Hair follicle dermal papilla cell (primary cell): Measurements from ENCODE around the gene TPK1. TPM values are rescaled to one million over a fixed set of nuclear protein-coding genes. Genes with fewer than 3 reads are reported as not detected.

Experiments
- small RNA-seq: library from RNA; depleted of rRNA; stranded (forward); fragments of <200 nt; gene quantifications from one replicate; pipeline ENCODE3, GENCODE V24; 2012
- total RNA-seq: library from RNA; depleted of rRNA; stranded (reverse); fragments of >200 nt; gene quantifications from 2 replicates; pipeline ENCODE4 v1.2.3, GENCODE V29; 2012

TPK1 gene
- 2.4 and 3.5 TPM in 2 replicates for total RNA-seq

DNA sequence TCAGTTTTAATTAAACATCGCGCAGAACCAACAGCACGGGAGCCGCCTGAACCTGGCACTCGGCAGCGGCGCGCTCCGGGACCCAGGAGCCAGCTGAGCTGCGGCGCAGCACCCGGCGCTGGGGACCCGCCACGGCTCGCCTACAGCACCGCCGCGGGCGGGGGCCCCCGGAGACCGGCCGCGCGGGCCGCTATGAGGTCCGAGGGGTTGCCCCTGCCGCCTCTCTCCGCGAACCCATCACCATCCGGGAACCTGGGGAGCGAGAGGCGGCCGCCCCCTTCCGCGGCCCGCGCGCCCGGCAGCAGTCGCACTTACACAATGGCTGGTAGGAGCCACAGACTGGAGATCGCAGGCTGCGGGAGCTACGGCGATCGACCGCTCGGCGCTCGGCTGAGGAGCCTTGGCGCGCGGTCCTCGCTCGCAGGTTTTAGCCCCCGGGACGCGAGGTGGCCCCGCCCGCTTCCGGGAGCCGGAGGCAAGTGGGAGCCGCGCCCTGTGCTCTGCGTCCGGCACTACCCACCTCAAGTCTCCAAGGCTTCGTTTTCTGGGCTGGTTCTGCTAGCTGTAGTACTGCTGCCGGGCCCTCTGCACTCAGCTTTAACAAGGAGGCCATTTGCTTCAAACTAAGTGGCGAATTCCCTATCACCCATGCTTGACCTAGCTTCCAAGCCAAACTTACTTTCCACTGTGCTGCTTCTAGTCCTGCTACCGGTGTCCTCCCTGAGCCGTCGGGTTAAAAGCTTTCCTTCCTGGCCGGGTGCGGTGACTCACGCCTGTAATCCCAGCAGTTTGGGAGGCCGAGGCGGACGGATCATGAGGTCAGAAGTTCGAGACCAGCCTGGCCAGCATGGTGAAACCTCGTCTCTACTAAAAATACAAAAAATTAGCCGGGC, at the start of gene TPK1:
TSS of gene TPK1 (minus strand) at position 402 of the 893 bp plus-strand sequence. CDS start 451 bp downstream, outside the sequence.

DNA sequence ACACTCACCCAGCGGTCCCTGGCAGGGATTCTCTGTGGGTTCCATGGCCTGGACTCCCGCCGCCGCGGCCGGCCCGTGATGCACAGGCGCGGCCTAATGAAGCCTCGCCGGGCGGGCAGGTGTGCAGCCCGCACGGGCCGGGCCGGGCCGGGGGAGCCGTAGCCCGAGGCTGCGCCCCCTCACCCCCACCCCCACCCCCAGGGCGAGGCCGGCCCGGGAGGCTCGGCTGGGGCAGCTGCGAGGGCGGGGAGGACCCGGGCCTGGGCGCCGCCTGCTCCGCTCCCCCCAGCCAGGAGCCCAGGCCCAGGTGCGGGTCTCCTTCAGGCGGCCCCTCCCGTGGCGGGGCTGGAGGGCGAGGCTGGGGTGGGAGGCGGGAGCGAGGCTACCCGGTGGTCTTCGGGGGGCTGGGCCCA, 432.2 kb downstream of the TPK1 start, which contains the start of gene NOBOX:
TSS of gene NOBOX (minus strand) at position 45 of the 413 bp plus-strand sequence.

Small RNA genes within 50 kb of the gene (small RNA-seq; reads per million reads assigned to genes)
- not detected for gene RNU6ATAC40P
